Measurements from ENCODE around the gene RAB38.

RAB38 gene

GRCh38 chr11:88170673-88171072 is 4.6 kb downstream of the RAB38 start:
- H3K27ac ChIP-seq = no peak overlapping the region

GRCh38 chr11:88169881-88170280 is 5.4 kb downstream of the RAB38 start:
- no peak overlapping the region for H3K27ac ChIP-seq
- TF ChIP-seq ZFX (IDR thresholded peaks at IDR 0.05; ENCODE audit: borderline replicate concordance) = no peak
- TF ChIP-seq CTCF (IDR thresholded peaks at IDR 0.05) = no peak

More at GRCh38 chr11:88170673-88171072, 4.6 kb downstream of the RAB38 start:
- TF ChIP-seq CTCF (IDR thresholded peaks at IDR 0.05) (no peak), ZFX (IDR thresholded peaks at IDR 0.05; ENCODE audit: borderline replicate concordance) (no peak)

GRCh38 chr11:88169471-88169870 is 5.8 kb downstream of the RAB38 start:
- no peak for TF ChIP-seq ZFX (IDR thresholded peaks at IDR 0.05; ENCODE audit: borderline replicate concordance)
- no peak for TF ChIP-seq CTCF (IDR thresholded peaks at IDR 0.05)

GRCh38 chr11:88167853-88168252 is 7.4 kb downstream of the RAB38 start:
- no peak overlapping the region for H3K27ac ChIP-seq
- no peak for TF ChIP-seq CTCF (IDR thresholded peaks at IDR 0.05)

More at GRCh38 chr11:88169471-88169870, 5.8 kb downstream of the RAB38 start:
- H3K27ac ChIP-seq = no peak overlapping the region

- no peak for TF ChIP-seq CTCF (IDR thresholded peaks at IDR 0.05)
- no peak for TF ChIP-seq ZFX (IDR thresholded peaks at IDR 0.05; ENCODE audit: borderline replicate concordance)
- H3K27ac ChIP-seq = no peak overlapping the region
These were observed 10.2 kb downstream of the RAB38 start for GRCh38 chr11:88164806-88165585.

- H3K27ac ChIP-seq = no peak overlapping the region
- TF ChIP-seq ZFX (IDR thresholded peaks at IDR 0.05; ENCODE audit: borderline replicate concordance) = no peak
- no peak for TF ChIP-seq CTCF (IDR thresholded peaks at IDR 0.05)
These were observed 10.9 kb downstream of the RAB38 start for GRCh38 chr11:88164320-88164719.

- no peak for TF ChIP-seq CTCF (IDR thresholded peaks at IDR 0.05)
- no peak for TF ChIP-seq ZFX (IDR thresholded peaks at IDR 0.05; ENCODE audit: borderline replicate concordance)
- H3K27ac ChIP-seq = no peak overlapping the region
These were observed 17.2 kb downstream of the RAB38 start for GRCh38 chr11:88158081-88158480.
